Stimulated activated CD4-positive, alpha-beta T cell treated with anti-CD3 and anti-CD28 coated beads, Interleukin-2, amount 100 ng/mL, for 4 hours (primary cell): Measurements from ENCODE around the gene ZMPSTE24.
A peak's percentile ranks its signal among the peaks of the same experiment; 100 is the strongest.

Experiments
- DNase-seq: peaks from one replicate; pipeline ENCODE4 v3.0.0-alpha.2; 2020; ENCODE audit warnings: low read depth

Gene ZMPSTE24

DNA sequence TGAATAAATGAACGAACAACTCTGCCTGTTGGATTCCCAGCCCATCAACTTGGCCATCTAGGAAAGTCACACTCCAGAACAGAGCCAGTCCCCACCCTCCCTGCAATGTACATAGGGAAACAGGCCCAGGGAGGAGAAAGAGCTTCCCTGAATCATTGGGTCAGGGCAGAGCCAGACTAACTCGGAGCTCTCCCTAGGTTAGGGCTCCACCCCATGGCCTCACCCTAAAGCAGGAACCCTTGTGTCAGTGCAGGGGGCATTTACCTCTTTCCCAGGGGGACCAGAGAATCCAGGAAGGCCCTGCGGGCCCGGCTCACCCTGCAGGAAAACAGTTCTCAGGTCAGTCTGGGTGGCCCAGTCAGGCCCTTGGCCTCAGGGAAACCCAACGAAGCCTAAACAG lies 47.4 kb downstream of the ZMPSTE24 start:
- no peak for DNase-seq

GRCh38 chr1:40305871-40306270 lies 47.8 kb downstream of the ZMPSTE24 start:
- no peak for DNase-seq

DNA sequence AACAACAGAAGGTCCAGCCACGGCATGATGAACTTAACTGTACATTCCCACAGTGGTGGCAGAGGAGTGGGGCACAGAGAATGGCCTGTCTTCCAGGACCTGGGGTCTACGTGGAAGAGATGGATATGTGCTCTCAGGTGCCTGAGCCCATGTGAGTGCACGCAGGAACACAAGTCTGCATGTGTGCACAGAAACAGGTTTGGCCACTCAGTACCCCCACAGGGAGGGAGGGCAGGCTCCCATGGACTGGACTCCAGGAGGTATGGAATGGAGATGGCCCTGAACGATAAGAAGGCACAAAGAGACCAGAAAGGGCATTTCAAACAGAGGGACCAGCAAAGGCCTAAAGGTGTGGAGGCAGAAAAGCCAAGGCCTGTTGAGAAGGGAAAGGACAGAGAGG lies 48.3 kb downstream of the ZMPSTE24 start:
- no peak for DNase-seq

GRCh38 chr1:40307186-40307585 lies 49.1 kb downstream of the ZMPSTE24 start:
- no peak for DNase-seq

DNA sequence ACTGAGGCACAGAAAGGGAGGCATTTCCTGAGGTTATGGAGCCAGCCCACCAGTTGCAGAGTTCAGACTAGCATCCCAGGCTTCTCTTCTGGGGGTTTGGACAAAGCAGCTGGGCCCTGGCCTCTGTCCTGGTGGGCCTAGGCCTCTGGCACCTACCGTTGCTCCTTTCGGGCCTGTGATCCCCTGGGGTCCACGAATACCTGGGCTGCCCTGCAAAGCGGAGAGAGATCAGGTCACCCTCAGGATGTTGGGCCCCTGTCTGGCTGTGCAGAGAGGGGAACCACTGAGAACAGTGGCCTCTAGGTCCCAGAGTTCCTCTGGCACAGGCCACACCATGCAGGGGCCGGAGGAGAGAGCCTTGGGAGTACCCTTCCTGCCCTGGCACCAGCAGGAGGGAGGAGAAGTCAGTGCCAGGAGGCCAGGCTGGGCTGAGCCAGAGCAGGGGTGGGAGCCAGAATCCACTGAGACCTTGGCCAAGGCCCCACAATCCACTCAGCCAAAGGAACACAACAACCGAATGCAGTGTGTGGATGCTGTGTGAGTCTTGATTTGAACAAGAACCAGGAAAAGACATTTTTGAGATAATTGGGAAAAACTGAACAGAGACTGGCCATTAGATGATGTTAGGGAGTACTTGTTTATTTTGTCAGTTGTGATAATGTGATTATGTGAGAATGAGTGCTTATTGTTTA lies 50.1 kb downstream of the ZMPSTE24 start:
- no peak for DNase-seq

DNA sequence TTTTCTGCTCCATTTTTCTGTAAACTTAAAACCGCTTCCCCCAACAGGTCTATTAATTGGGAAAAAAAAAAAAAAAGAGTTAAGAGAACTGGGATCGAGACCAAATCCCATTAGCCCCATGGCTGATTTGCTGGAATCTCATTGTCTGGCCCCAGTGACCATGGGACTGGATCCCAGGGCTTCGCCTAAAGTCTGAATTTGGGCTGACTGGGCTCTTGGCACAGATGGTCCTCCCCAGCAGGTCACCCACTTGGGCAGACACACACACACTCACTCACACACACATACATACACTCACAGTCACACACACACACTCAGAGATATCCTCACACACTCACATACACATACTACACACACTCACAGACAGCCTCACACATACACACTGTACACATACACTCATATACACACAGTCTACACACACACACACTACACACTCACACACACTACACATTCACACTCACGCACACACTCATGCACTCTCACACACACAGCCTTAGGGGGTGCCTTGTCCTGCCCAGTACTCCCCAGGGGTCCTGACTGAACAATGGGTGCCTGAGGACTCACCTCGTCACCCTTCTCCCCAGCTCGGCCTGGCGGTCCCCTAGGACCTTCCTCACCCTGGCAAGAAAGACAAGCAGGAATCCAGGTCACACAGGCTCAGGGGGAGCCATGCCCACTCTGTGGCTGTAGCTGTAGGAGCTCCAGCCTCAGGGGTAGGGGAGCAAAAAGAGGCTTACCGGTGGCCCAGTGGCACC lies 51.5 kb downstream of the ZMPSTE24 start:
- no peak for DNase-seq

- DNase-seq: no peak
Observed at GRCh38 chr1:40310129-40310461, 52.1 kb downstream of the ZMPSTE24 start.

DNA sequence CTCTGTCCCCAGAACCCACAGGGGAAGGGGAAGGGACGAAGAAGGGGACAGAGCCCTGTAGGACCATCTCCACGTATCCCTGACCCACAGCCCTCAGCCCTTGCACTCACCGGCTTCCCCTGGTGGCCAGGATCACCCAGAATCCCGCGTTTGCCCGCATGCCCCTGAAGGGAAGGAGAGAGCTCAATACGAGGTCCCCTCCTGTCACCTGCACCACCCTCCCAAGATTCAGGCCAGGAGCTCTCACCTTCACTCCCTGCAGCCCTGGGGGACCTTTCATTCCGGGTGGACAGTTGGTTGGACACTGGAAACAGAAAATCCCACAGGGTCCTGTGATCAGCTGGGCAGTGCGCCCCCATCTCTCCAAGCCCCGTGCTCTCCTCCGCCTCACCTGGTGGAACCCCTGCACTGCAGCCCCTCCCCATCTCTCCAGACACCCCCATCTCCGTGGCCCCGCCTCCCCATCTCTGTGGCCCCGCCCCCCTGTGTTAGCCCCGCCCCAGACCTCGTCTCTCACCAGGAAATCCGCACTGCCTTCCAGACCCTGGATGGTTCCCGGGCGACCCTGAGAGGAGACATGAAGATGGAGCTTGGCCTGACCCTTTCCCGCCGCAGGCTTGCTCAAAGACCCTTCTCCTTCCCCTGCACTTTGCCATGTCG lies 53.1 kb downstream of the ZMPSTE24 start:
- DNase-seq: no peak

- DNase-seq: no peak
Observed at GRCh38 chr1:40311692-40312091, 53.7 kb downstream of the ZMPSTE24 start.

GRCh38 chr1:40312238-40313205 lies 54.5 kb downstream of the ZMPSTE24 start:
- DNase-seq: peak; percentile 5

GRCh38 chr1:40313329-40313957 lies 55.4 kb downstream of the ZMPSTE24 start:
- no peak for DNase-seq

DNA sequence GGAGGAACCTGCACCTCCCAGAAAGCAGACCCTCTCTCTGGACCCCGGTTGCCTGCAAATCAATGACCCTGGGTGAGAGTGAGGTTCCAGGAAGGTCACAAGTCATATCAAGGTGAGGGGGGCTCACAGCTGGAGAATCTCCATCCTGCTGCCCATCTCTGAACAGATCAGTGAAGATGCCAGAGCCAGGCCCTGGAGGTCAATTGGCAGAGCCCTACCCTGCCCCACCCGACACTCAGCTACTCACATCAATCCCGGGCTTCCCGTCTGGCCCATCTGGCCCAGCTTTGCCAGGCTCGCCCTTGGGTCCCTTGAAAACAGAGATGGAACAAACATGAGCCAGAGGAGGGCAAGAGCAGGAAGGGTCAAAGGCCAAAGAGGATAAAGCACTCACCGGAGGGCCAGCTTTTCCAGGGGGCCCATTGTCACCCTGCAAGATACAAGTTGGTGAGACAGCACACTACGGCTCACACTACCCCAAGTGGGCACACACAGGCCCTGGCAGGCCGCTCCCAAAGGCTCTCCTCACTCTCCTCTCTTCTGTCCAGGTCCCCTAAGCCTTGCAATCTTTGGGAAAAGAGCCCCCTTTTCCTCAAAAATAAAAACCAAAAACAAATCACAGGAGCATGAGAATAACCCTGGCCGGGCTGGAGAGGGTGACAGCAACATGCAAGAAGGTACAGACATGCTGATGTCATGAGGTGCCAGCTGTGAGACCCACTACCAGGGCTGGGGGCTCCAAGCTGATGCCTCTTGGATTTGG lies 56.1 kb downstream of the ZMPSTE24 start:
- no peak for DNase-seq

GRCh38 chr1:40314721-40315238 lies 56.7 kb downstream of the ZMPSTE24 start:
- no peak for DNase-seq

GRCh38 chr1:40315239-40315794 lies 57.3 kb downstream of the ZMPSTE24 start:
- DNase-seq: peak; percentile 72

- DNase-seq: peak; percentile 2
Observed at GRCh38 chr1:40315795-40316594, 58.0 kb downstream of the ZMPSTE24 start.

DNA sequence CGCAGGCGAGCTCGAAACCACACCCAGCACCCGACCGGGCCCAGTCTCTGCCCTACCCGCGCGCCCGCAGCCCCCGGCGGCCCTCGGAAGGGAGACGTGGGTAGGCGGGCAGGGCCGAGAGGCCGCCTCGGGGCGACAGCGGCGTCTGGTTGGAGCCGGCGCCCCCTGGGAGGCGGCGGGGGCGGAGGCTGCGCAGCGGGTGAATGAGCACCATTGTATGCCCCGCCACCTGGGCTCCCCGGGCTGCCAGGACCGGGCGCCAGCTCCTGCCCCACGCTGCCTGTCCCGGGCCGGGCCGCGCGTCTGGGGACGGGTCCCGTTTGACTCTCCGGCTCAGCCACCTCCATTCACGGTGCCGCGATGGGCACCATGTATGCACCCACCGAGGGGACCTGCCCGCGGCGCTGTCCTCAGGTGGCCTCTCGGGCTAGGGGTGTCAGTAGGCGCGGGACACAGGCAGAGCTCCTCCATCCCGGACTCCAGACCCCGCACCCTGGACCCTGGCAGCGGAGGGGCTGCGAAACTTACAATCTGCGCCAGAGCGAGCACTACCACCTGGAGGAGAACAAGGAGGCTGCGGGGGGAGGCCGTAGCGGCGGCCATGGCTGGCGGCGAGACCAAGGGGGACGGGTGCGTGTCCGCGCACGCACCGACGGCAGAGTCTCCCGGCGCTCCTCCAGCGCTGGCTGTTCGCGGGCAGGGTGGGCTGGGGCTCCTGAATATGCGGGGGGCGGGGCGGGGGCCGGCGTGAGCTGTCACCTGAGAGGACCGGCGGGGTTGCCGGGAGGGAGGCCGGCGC lies 58.8 kb downstream of the ZMPSTE24 start, which contains the start of gene COL9A2:
COL9A2 (minus strand) TSS at position 692 of the 799 bp plus-strand sequence; CDS start at position 603, 89 bp downstream.
- DNase-seq: peak; percentile 41

GRCh38 chr1:40317394-40318074 lies 59.5 kb downstream of the ZMPSTE24 start:
- no peak for DNase-seq

DNA sequence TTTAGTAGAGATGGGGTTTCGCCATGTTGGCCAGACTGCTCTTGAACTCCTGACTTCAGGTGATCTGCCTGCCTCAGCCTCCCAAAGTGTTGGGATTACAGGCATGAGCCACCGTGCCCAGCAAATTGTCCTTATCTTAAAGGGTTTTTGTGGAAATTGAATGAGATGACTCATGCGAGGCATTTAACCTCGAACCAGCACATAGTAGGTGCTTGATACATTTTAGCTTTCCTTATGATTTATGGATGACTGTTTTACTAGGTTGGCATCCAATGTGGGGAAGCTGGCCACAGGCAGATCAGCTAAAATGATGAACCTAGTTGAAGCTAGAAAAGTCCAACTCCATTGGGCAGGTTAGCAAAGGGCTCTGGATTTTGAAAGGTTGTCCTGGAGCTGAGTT lies 60.4 kb downstream of the ZMPSTE24 start:
- no peak for DNase-seq
